ENCODE results near the gene OR7G3. TPM values are rescaled to one million over a fixed set of nuclear protein-coding genes. Genes with fewer than 3 reads are reported as not detected.

The OR7G3 gene
- total and polyA plus RNA-seq, 2 of the 8 experiments (the other 6 are each of a cell fraction or from before 2014, with no cell fraction given), result not detected

- no peak for TF ChIP-seq CHD7 (IDR thresholded peaks at IDR 0.05; ENCODE audit: insufficient replicate concordance, low read length)
These were observed at the start of gene OR7G3 (continued) for GRCh38 chr19:9126900-9127405.

Data from H1 (cell line).